AG04450 (cell line): ENCODE measurements around the gene CEACAM19. TPM values are rescaled to one million over a fixed set of nuclear protein-coding genes. Genes with fewer than 3 reads are reported as not detected.
"Not testable (repeated sequence)": the region's sequence is repeated elsewhere in the genome, so short reads cannot be mapped to it uniquely, and the experiment has no call there.

ENCODE experiments used
- CTCF ChIA-PET: fragments of 300-600, 350-600 bp; formaldehyde crosslinking; extraction: SDS; loops from one replicate; lab custom pipeline; 2022; ENCODE audit warnings: antibody characterized with exemption, inconsistent platforms; lab: Charles Lee
- POLR2A ChIA-PET: fragments of 350-600 bp; formaldehyde crosslinking; extraction: SDS; loops from one replicate; lab custom pipeline; 2021; ENCODE audit warnings: antibody characterized with exemption, inconsistent platforms; lab: Yijun Ruan, JAX
- DNase-seq: peaks from one replicate; pipeline ENCODE4 v3.0.0-alpha.2; 2011; ENCODE audit warnings: low read depth, low spot score
- H3K27ac ChIP-seq: one replicate; pipeline ENCODE4 v1.5.1; 2012; ENCODE audit warnings: low read depth, low read length, control low read depth
- H3K27me3 ChIP-seq: one replicate; pipeline ENCODE4 v1.6.0; 2012; ENCODE audit warnings: low read length; ENCODE audit not compliant: control insufficient read depth, insufficient read depth
- H3K4me3 ChIP-seq: 2 replicates; pipeline ENCODE4 v1.5.1; 2011; ENCODE audit warnings: mild to moderate bottlenecking, low read depth, low read length, control low read depth
- H3K9me3 ChIP-seq: 2 replicates; pipeline ENCODE4 v1.5.1; 2012; ENCODE audit warnings: low read length; ENCODE audit not compliant: control insufficient read depth, insufficient read depth
- polyA plus RNA-seq: library from polyadenylated mRNA; depleted of rRNA; stranded (reverse); fragments of >200 nt; gene quantifications from 2 replicates; pipeline ENCODE4 v1.2.3, GENCODE V29; 2011
- TF ChIP-seq, protein P1 (sequence below): IDR thresholded peaks from 2 replicates; pipeline ENCODE4 v1.5.1; 2011; ENCODE audit warnings: low read depth, low read length, control low read depth, inconsistent platforms

The CEACAM19 gene
- polyA plus RNA-seq, 1 experiment, result 11.3 TPM

DNA sequence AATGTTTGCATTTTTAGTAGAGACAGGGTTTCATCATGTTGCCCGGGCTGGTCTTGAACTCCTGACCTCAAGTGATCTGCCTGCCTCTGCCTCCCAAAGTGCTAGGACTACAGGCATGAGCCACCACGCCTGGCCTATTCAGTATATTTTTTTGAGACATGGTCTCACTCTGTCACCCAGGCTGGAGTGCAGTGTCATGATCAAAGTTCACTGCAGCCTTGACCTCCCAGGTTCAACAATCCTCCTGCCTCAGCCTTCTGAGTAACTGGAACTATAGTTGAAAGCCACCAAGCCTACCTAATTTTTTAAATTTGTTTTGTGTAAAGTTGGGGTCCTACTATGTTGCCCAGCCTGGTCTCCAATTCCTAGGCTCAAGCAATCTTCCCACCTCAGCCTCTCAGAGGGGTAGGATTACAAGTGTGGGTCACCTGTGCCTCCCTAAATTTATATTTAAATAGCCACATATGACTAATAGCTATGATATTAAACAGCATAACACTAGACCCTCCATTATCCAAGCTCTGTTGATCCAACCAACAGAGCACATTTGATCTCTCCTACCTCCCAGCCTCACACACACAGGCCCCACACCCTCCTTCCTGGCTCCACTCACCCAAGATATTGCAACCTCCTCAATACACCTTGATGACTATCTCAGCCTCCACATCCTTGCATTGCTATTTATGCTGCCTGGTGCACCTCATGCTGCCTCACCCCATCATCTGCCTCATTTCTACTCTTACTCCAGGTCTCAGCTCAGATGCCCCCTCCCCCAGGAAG lies 2.1 kb upstream of the CEACAM19 start:
- ChIA-PET CTCF (no interaction called here), POLR2A (interaction anchor here (0.7 kb wide), 2 partner anchors 11 to 81 kb away, joined by 3 read pairs; no protein-coding TSS in a partner anchor)

DNA sequence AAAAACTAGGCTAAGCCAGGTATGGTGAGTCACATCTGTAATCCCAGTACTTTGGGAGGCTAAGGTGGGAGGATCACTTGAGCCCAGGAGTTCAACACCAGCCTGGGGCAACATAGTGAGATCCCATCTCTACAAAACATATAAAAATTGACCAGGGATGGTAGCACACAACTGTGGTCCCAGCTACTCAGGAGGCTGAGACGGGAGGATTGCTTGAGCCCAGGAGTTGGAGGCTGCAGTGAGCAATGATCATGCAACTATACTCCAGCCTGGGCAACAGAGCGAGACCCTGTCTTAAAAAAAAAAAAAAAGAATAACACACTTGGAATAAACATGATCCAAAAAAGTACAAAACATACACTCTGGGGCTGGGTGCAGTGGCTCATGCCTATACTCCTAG lies 1.3 kb upstream of the CEACAM19 start:
- POLR2A ChIA-PET, CTCF ChIA-PET, H3K27me3 ChIP-seq, H3K9me3 ChIP-seq, DNase-seq, H3K27ac ChIP-seq, H3K4me3 ChIP-seq: not testable (repeated sequence)

More for the DNA sequence above, 2.1 kb upstream of the CEACAM19 start:
- TF ChIP-seq, protein P1, sequence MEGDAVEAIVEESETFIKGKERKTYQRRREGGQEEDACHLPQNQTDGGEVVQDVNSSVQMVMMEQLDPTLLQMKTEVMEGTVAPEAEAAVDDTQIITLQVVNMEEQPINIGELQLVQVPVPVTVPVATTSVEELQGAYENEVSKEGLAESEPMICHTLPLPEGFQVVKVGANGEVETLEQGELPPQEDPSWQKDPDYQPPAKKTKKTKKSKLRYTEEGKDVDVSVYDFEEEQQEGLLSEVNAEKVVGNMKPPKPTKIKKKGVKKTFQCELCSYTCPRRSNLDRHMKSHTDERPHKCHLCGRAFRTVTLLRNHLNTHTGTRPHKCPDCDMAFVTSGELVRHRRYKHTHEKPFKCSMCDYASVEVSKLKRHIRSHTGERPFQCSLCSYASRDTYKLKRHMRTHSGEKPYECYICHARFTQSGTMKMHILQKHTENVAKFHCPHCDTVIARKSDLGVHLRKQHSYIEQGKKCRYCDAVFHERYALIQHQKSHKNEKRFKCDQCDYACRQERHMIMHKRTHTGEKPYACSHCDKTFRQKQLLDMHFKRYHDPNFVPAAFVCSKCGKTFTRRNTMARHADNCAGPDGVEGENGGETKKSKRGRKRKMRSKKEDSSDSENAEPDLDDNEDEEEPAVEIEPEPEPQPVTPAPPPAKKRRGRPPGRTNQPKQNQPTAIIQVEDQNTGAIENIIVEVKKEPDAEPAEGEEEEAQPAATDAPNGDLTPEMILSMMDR, result no peak
- no peaks in the 10 kb centered on the region for H3K27me3 ChIP-seq
- no peak for DNase-seq
- H3K9me3 ChIP-seq, result peaks cover 4% of the 10 kb centered on the region
- no peak overlapping the region for H3K27ac ChIP-seq
- H3K4me3 ChIP-seq, result no peak overlapping the region

DNA sequence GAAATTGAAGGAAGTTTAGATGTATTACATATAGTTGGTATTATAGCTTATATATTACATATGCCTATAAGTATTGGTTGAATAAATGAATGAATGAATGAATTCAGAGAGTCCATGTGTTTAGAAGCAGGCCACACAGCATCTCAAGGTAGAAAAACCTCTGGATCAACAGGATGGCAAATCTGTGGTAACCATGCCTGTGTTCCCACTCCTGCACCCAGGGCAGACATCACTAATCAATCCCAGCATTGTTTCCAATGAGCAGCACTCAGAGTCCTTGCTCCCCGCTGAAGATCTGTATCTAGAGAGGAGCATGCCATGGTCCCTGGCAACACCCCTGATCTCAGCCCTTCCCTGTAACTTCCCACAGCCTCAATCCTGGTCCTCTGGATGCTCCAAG lies 944 bp downstream of the CEACAM19 start:
- Histone ChIP-seq H3K9me3 (peaks cover 4% of the 10 kb centered on the region), H3K27ac (no peak overlapping the region), H3K27me3 (no peaks in the 10 kb centered on the region), H3K4me3 (no peak overlapping the region)
- TF ChIP-seq, protein P1, result no peak
- ChIA-PET CTCF (no interaction called here), POLR2A (no interaction called here)
- no peak for DNase-seq

DNA sequence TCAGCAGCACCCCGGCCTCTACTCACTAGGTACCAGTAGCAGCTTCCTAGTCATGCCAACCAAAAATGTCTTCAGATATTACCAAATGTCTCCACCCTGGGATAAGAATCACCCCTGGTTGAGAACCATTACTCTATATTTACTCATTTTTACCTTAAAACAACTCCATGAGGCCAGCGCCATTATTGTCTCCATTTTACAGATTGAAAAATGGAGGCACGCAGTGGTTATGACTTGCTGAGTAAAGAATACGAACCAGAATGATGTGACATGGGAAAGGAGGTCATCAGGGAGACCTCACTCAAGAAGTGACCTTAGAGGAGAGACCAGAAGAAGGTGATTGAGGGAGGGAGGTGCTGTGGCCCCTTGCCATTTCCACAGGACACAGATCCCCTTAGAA lies 2.2 kb downstream of the CEACAM19 start:
- Histone ChIP-seq H3K4me3 (no peak overlapping the region), H3K27me3 (no peaks in the 10 kb centered on the region), H3K9me3 (peaks cover 4% of the 10 kb centered on the region), H3K27ac (no peak overlapping the region)
- ChIA-PET CTCF (interaction anchor here (0.9 kb wide), 1 partner anchor 14 kb away, joined by 4 read pairs; no protein-coding TSS in a partner anchor), POLR2A (no interaction called here)
- TF ChIP-seq, protein P1, result no peak
- no peak for DNase-seq

DNA sequence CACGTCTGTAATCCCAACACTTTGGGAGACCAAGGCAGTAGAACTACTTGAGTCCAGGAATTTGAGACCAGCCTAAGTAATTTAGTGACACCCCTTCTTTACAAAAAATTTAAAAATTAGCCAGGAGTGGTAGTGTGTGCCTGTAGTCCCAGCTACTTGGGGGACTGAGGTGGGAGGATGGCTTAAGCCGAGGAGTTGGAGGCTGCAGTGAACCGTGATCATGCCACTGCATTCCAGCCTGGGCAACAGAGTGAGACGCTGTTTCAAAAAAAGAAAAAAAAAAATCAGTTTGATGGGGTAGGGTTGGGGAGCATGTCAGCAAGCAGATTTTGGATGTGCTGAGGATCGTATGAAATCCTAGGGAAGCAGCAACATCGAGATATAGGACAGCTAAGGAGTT lies 4.2 kb downstream of the CEACAM19 start:
- Histone ChIP-seq H3K27me3 (no peaks in the 10 kb centered on the region), H3K9me3 (peaks cover 4% of the 10 kb centered on the region), H3K27ac (no peak overlapping the region), H3K4me3 (no peak overlapping the region)
- ChIA-PET CTCF (interaction anchor here (1.0 kb wide), 2 partner anchors 95 to 105 kb away, joined by 3 to 4 read pairs; no protein-coding TSS in a partner anchor), POLR2A (interaction anchor here (0.7 kb wide), 1 partner anchor 87 kb away, joined by 3 read pairs; no protein-coding TSS in a partner anchor)
- TF ChIP-seq, protein P1, result no peak
- DNase-seq, result no peak
